Measurements from ENCODE around the gene COPB2.

COPB2 gene

DNA sequence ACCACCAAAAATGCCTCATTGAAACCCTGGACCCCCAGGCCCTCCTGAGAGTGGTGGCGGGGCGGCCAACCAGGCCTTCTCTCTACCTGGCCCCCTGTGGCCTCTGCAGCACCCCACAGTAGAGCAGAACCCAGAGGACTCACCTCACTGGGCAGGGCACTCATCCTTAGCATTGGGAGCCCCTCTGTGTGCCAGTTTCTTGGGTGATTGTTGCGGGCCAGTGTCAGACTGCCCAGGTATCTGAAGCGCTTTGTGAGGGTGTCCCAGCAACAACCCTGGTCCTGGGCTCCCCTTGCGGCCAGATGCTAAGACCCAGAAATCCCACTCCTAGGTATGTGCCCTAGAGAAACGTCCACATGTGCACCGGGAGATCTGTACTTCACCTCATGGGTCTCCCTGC, 66.3 kb downstream of the COPB2 start:
- H3K4me3 ChIP-seq (ENCODE audit: insufficient read depth in 1 of 2, low read depth in 1 of 2, low read length in 2 of 2) = no peak overlapping the region
- peaks cover 9% of the 10 kb centered on the region for H3K4me1 ChIP-seq (ENCODE audit: control insufficient read depth, insufficient read depth, low read depth, low read length)
- no peaks in the 10 kb centered on the region for H3K9me3 ChIP-seq (ENCODE audit: control insufficient read depth, low read length)
- H3K27ac ChIP-seq (ENCODE audit: low read length, poor library complexity, severe bottlenecking) = no peak overlapping the region
- no peak overlapping the region for H2BK120ac ChIP-seq (ENCODE audit: low read depth, low read length)
- H3K36me3 ChIP-seq (ENCODE audit: control insufficient read depth in 1 of 2, insufficient read depth in 2 of 2, low read depth in 1 of 2, low read length in 2 of 2) = no peaks in the 10 kb centered on the region
- H2AK5ac ChIP-seq (ENCODE audit: low read length, severe bottlenecking) = no peak overlapping the region
- H2BK5ac ChIP-seq (ENCODE audit: low read depth, low read length, poor library complexity, severe bottlenecking) = no peak overlapping the region
- H3K4ac ChIP-seq (ENCODE audit: low read depth in 1 of 2, low read length in 2 of 2) = no peak overlapping the region
- peak overlapping the region; percentile 12 for H2BK15ac ChIP-seq (ENCODE audit: low read depth, poor library complexity, severe bottlenecking)
- no peak overlapping the region for H2BK12ac ChIP-seq (ENCODE audit: low read length in 2 of 2)
- H3K14ac ChIP-seq (ENCODE audit: low read length in 2 of 2) = no peak overlapping the region
- H3K4me2 ChIP-seq (ENCODE audit: low read length, poor library complexity, severe bottlenecking) = no peak overlapping the region
- no peak for DNase-seq
- H3K27me3 ChIP-seq (ENCODE audit: control insufficient read depth in 1 of 2, insufficient read depth in 1 of 2, low read length in 2 of 2) = peaks cover 0 to 16% of the 10 kb centered on the region in 2 experiments
- WGBS = 95% methylated on average over 5 of the region's 7 CpGs
- no peak overlapping the region for H4K91ac ChIP-seq (ENCODE audit: low read length)
- no peak overlapping the region for H3K18ac ChIP-seq (ENCODE audit: low read depth in 1 of 2, low read length in 2 of 2)
- no peaks in the 10 kb centered on the region for H3K79me1 ChIP-seq (replicated peaks; ENCODE audit: low read length, poor library complexity, severe bottlenecking)
- no peak overlapping the region for H2AFZ ChIP-seq (ENCODE audit: low read depth, low read length)
- H3K9ac ChIP-seq (ENCODE audit: low read length) = no peak overlapping the region
- H3K23ac ChIP-seq (ENCODE audit: low read length in 2 of 2) = no peak overlapping the region
- no peak overlapping the region for H4K8ac ChIP-seq (ENCODE audit: low read length)

DNA sequence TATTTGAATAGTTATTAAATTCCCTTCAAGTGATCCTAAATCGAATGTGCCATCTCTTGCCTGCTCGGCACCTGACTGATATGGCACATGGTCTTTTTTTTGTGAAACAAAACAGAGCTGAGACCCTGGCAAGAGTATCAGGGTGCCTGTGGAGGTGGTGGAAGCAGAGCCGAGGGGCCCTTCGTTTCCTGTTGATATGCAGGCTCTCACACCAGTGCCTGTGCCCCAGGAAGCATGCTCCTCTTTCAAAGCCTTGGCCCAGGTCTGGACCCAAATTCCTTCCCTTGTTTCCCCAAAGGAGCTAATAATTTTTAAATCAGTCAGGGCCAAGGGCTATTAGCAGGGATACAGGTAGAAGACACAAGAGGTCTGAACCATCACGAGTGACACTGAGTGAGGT, 67.1 kb downstream of the COPB2 start:
- Histone ChIP-seq H2AFZ (ENCODE audit: low read depth, low read length) (no peak overlapping the region), H3K4me1 (ENCODE audit: control insufficient read depth, insufficient read depth, low read depth, low read length) (peaks cover 13% of the 10 kb centered on the region), H3K36me3 (ENCODE audit: control insufficient read depth in 1 of 2, insufficient read depth in 2 of 2, low read depth in 1 of 2, low read length in 2 of 2) (no peaks in the 10 kb centered on the region), H4K91ac (ENCODE audit: low read length) (no peak overlapping the region), H2BK5ac (ENCODE audit: low read depth, low read length, poor library complexity, severe bottlenecking) (no peak overlapping the region), H3K4me3 (ENCODE audit: insufficient read depth in 1 of 2, low read depth in 1 of 2, low read length in 2 of 2) (no peak overlapping the region), H3K9ac (ENCODE audit: low read length) (no peak overlapping the region), H4K8ac (ENCODE audit: low read length) (no peak overlapping the region), H2AK5ac (ENCODE audit: low read length, severe bottlenecking) (no peak overlapping the region), H3K9me3 (ENCODE audit: control insufficient read depth, low read length) (no peaks in the 10 kb centered on the region), H3K4me2 (ENCODE audit: low read length, poor library complexity, severe bottlenecking) (no peak overlapping the region), H2BK12ac (ENCODE audit: low read length in 2 of 2) (no peak overlapping the region), H3K27ac (ENCODE audit: low read length, poor library complexity, severe bottlenecking) (no peak overlapping the region), H2BK15ac (ENCODE audit: low read depth, poor library complexity, severe bottlenecking) (no peak overlapping the region), H3K23ac (ENCODE audit: low read length in 2 of 2) (no peak overlapping the region), H2BK120ac (ENCODE audit: low read depth, low read length) (no peak overlapping the region), H3K14ac (ENCODE audit: low read length in 2 of 2) (no peak overlapping the region), H3K18ac (ENCODE audit: low read depth in 1 of 2, low read length in 2 of 2) (no peak overlapping the region), H3K27me3 (ENCODE audit: control insufficient read depth in 1 of 2, insufficient read depth in 1 of 2, low read length in 2 of 2) (peaks cover 0 to 23% of the 10 kb centered on the region in 2 experiments), H3K79me1 (replicated peaks; ENCODE audit: low read length, poor library complexity, severe bottlenecking) (no peaks in the 10 kb centered on the region), H3K4ac (ENCODE audit: low read depth in 1 of 2, low read length in 2 of 2) (no peak overlapping the region)
- DNase-seq = no peak
- 85% methylated on average over 5 of the region's 5 CpGs for WGBS

DNA sequence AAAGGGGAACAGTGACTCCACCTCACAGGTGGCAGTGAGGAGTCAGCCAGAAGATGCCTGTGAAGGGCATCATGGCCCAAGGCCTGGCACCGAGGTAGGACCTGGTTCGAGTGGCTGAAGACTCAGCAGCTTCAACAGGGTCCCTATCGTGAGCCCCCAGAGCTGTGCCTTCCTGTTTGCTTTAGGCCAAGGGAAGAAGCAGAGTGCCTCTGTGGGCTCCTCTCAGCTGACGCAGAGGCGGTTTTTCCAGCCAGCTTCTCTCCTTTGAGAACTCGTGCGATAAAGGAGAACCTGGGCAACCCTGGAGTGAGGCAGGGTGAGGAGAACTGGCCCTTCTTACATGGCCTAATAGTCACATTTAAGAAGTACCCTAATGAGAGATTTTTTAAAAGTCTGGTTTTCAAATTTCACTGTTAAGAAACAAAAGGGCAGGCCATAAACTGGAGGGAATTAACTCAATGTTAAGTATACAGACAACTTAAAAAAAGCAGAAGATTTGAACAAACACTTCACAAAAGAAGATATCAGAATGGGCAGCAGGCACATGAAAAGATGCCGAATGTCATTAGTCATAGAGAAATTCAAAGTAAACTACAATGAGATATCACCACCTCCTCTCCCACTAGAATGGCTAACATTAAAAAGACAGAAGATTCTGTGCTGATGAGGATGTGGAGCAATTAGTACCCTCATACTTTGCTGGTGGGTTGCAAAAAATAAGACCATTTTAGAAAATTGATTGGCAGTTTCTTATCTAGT, 68.7 kb downstream of the COPB2 start:
- Histone ChIP-seq H2BK15ac (ENCODE audit: low read depth, poor library complexity, severe bottlenecking) (no peak overlapping the region), H3K9ac (ENCODE audit: low read length) (no peak overlapping the region), H3K4me1 (ENCODE audit: control insufficient read depth, insufficient read depth, low read depth, low read length) (peaks cover 12% of the 10 kb centered on the region), H2BK12ac (ENCODE audit: low read length in 2 of 2) (no peak overlapping the region), H2BK120ac (ENCODE audit: low read depth, low read length) (no peak overlapping the region), H3K79me1 (replicated peaks; ENCODE audit: low read length, poor library complexity, severe bottlenecking) (no peaks in the 10 kb centered on the region), H4K91ac (ENCODE audit: low read length) (no peak overlapping the region), H3K4me2 (ENCODE audit: low read length, poor library complexity, severe bottlenecking) (no peak overlapping the region), H2AK5ac (ENCODE audit: low read length, severe bottlenecking) (no peak overlapping the region), H3K18ac (ENCODE audit: low read depth in 1 of 2, low read length in 2 of 2) (no peak overlapping the region), H3K27me3 (ENCODE audit: control insufficient read depth in 1 of 2, insufficient read depth in 1 of 2, low read length in 2 of 2) (peaks cover 0 to 35% of the 10 kb centered on the region in 2 experiments), H2AFZ (ENCODE audit: low read depth, low read length) (no peak overlapping the region), H3K27ac (ENCODE audit: low read length, poor library complexity, severe bottlenecking) (no peak overlapping the region), H4K8ac (ENCODE audit: low read length) (no peak overlapping the region), H3K4ac (ENCODE audit: low read depth in 1 of 2, low read length in 2 of 2) (no peak overlapping the region), H2BK5ac (ENCODE audit: low read depth, low read length, poor library complexity, severe bottlenecking) (no peak overlapping the region), H3K14ac (ENCODE audit: low read length in 2 of 2) (no peak overlapping the region), H3K4me3 (ENCODE audit: insufficient read depth in 1 of 2, low read depth in 1 of 2, low read length in 2 of 2) (no peak overlapping the region), H3K36me3 (ENCODE audit: control insufficient read depth in 1 of 2, insufficient read depth in 2 of 2, low read depth in 1 of 2, low read length in 2 of 2) (no peaks in the 10 kb centered on the region), H3K23ac (ENCODE audit: low read length in 2 of 2) (no peak overlapping the region), H3K9me3 (ENCODE audit: control insufficient read depth, low read length) (no peaks in the 10 kb centered on the region)
- DNase-seq = no peak
- 93% methylated on average over 5 of the region's 8 CpGs for WGBS

DNA sequence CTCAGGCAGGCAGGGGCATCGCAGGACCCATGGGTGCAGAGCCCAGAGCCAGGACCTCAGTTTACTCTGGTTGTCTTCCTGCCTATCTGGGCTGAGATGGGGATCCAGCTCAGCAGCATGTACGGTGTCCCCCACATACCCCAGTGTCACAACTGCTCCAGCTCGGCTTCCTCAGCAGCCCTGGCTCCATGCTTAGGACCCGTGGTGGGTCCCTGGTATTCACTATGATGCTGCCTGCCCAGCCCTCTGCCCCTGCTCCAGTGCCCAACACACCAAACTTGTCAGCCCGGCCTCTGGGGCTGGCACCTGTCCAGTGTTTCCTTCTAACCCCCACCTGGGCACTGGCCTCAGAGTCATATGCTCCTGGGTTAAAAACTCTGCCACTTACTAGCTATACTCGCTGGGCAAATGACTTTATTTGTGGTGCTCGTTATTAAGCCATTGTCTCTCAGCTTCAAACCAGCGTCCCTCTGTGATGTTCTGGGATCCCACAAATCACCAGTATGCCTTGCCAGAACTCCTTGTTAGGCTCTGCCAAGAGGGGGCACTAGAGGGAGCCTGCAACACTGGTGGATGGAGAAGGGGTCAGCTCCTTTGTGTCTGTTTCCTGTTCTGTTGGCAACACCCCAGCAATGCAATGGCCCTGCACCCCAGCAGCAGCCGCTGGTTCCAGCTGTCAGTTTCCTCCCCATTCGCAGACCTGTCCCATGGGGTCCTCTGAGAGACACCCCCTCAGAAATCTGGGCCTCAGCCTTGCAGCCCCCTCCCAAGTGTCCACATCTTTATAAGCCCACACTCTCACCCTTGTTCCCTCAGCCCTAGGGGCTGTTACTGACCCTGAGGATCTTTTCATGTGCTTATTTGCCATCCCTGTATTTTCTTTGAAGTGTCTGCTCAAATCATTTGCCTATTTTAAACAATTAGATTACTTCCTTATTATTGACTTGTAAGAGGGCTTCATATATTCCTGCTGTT, 69.7 kb downstream of the COPB2 start:
- Histone ChIP-seq H2BK12ac (ENCODE audit: low read length in 2 of 2) (no peak overlapping the region), H4K8ac (ENCODE audit: low read length) (no peak overlapping the region), H3K23ac (ENCODE audit: low read length in 2 of 2) (no peak overlapping the region), H3K27me3 (ENCODE audit: control insufficient read depth in 1 of 2, insufficient read depth in 1 of 2, low read length in 2 of 2) (peaks cover 0 to 40% of the 10 kb centered on the region in 2 experiments), H3K4me3 (ENCODE audit: insufficient read depth in 1 of 2, low read depth in 1 of 2, low read length in 2 of 2) (no peak overlapping the region), H3K36me3 (ENCODE audit: control insufficient read depth in 1 of 2, insufficient read depth in 2 of 2, low read depth in 1 of 2, low read length in 2 of 2) (no peaks in the 10 kb centered on the region), H3K79me1 (replicated peaks; ENCODE audit: low read length, poor library complexity, severe bottlenecking) (no peaks in the 10 kb centered on the region), H3K4me1 (ENCODE audit: control insufficient read depth, insufficient read depth, low read depth, low read length) (peaks cover 12% of the 10 kb centered on the region), H3K18ac (ENCODE audit: low read depth in 1 of 2, low read length in 2 of 2) (no peak overlapping the region), H3K4me2 (ENCODE audit: low read length, poor library complexity, severe bottlenecking) (no peak overlapping the region), H3K9me3 (ENCODE audit: control insufficient read depth, low read length) (no peaks in the 10 kb centered on the region), H2BK120ac (ENCODE audit: low read depth, low read length) (no peak overlapping the region), H3K9ac (ENCODE audit: low read length) (no peak overlapping the region), H3K14ac (ENCODE audit: low read length in 2 of 2) (peak overlapping the region in 1 of 2 experiments; percentile 36), H2AFZ (ENCODE audit: low read depth, low read length) (no peak overlapping the region), H2AK5ac (ENCODE audit: low read length, severe bottlenecking) (no peak overlapping the region), H4K91ac (ENCODE audit: low read length) (peak overlapping the region; percentile 21), H3K27ac (ENCODE audit: low read length, poor library complexity, severe bottlenecking) (no peak overlapping the region), H2BK5ac (ENCODE audit: low read depth, low read length, poor library complexity, severe bottlenecking) (no peak overlapping the region), H3K4ac (ENCODE audit: low read depth in 1 of 2, low read length in 2 of 2) (no peak overlapping the region), H2BK15ac (ENCODE audit: low read depth, poor library complexity, severe bottlenecking) (no peak overlapping the region)
- DNase-seq = no peak
- WGBS = 68% methylated on average over 10 of the region's 10 CpGs
